Fibroblast of skin of abdomen (primary cell): ENCODE results near the gene CUBN.
A peak's percentile ranks its signal among the peaks of the same experiment; 100 is the strongest.

Experiments
- DNase-seq: peaks from one replicate; pipeline ENCODE4 v3.0.0-alpha.2; 2013

Gene CUBN

GRCh38 chr10:16905320-16905719, 224.3 kb downstream of the CUBN start:
- DNase-seq = peak; percentile 98

- peak; percentile 98 for DNase-seq
These were observed 225.0 kb downstream of the CUBN start for GRCh38 chr10:16904639-16905061.

- no peak for DNase-seq
These were observed 225.6 kb downstream of the CUBN start for GRCh38 chr10:16904049-16904448.

- DNase-seq = no peak
These were observed 227.0 kb downstream of the CUBN start for GRCh38 chr10:16902606-16903005.

GRCh38 chr10:16901106-16901505, 228.5 kb downstream of the CUBN start:
- DNase-seq = no peak

GRCh38 chr10:16896993-16897392, 232.6 kb downstream of the CUBN start:
- no peak for DNase-seq

GRCh38 chr10:16894821-16895220, 234.8 kb downstream of the CUBN start:
- no peak for DNase-seq

GRCh38 chr10:16893664-16894063, 235.9 kb downstream of the CUBN start:
- DNase-seq = no peak

- peak; percentile 94 for DNase-seq
These were observed 238.0 kb downstream of the CUBN start for GRCh38 chr10:16891375-16892313.

GRCh38 chr10:16890691-16891090, 238.9 kb downstream of the CUBN start:
- no peak for DNase-seq

- DNase-seq = peak; percentile 93
These were observed 242.0 kb downstream of the CUBN start for GRCh38 chr10:16887565-16887964.

- peak; percentile 74 for DNase-seq
These were observed 243.6 kb downstream of the CUBN start for GRCh38 chr10:16886031-16886430.

GRCh38 chr10:16884497-16884896, 245.1 kb downstream of the CUBN start:
- DNase-seq = no peak

- DNase-seq = no peak
These were observed 246.5 kb downstream of the CUBN start for GRCh38 chr10:16883084-16883483.

- no peak for DNase-seq
These were observed 259.3 kb downstream of the CUBN start for GRCh38 chr10:16870331-16870730.

GRCh38 chr10:16867990-16868389, 261.6 kb downstream of the CUBN start:
- DNase-seq = no peak

- DNase-seq = peak; percentile 84
These were observed 262.1 kb downstream of the CUBN start for GRCh38 chr10:16867556-16867955.

GRCh38 chr10:16866541-16867275, 262.9 kb downstream of the CUBN start:
- no peak for DNase-seq

GRCh38 chr10:16865766-16866165, 263.8 kb downstream of the CUBN start:
- no peak for DNase-seq

GRCh38 chr10:16863766-16864165, 265.8 kb downstream of the CUBN start:
- DNase-seq = no peak

- no peak for DNase-seq
These were observed 272.2 kb downstream of the CUBN start for GRCh38 chr10:16857419-16857818.

- DNase-seq = peak; percentile 87
These were observed 273.0 kb downstream of the CUBN start for GRCh38 chr10:16856567-16856966.

GRCh38 chr10:16856092-16856491, 273.5 kb downstream of the CUBN start:
- peak; percentile 39 for DNase-seq

- DNase-seq = peak; percentile 52
These were observed 275.0 kb downstream of the CUBN start for GRCh38 chr10:16854623-16855022.
